HCT116 (cell line): ENCODE measurements around the gene RBBP8. TPM values are rescaled to one million over a fixed set of nuclear protein-coding genes. Genes with fewer than 3 reads are reported as not detected.

Source experiments
- ATAC-seq: fragments of 200-7000 bp; cut with Tn5 transposase; 2 replicates; pipeline ENCODE4 v1.9.1; 2020; ENCODE audit warnings: mild to moderate bottlenecking, moderate library complexity
- BruUV-seq: library from RNA; stranded (reverse); fragments of 400-500 nt; replicated peaks from 2 replicates; lab custom pipeline; 2021; lab: Mats Ljungman, UMichigan
- CTCF ChIA-PET: fragments of 300-600 bp; sonication (Branson Sonifier 250); formaldehyde crosslinking; loops from one replicate; lab custom pipeline; 2021; ENCODE audit warnings: antibody characterized with exemption; lab: Charles Lee
- POLR2A ChIA-PET: fragments of 300-600, 350-600 bp; sonication (Branson Sonifier 250); formaldehyde crosslinking; loops from one replicate; lab custom pipeline; 2021; ENCODE audit warnings: antibody characterized with exemption; lab: Charles Lee
- RAD21 ChIA-PET, 2 experiments: fragments of 300-600 bp; sonication (Branson Sonifier 250); formaldehyde crosslinking; loops; one replicate each; lab custom pipeline; 2023; ENCODE audit warnings: low total read pairs in 2 of 2; ENCODE audit not compliant: uncharacterized antibody in 2 of 2, unreplicated experiment in 2 of 2, low non-redundant PET in 1 of 2; lab: Charles Lee
- DNase-seq: peaks from one replicate; pipeline ENCODE4 v3.0.0-alpha.2; 2010; ENCODE audit warnings: low read depth, low spot score
- H2AFZ ChIP-seq: fragments of 200-600 bp; shearing (Covaris generic), sonication (generic); 2 replicates; pipeline ENCODE4 v1.6.1; 2017; ENCODE audit warnings: low read depth, mixed run types, mixed read lengths, antibody characterized with exemption, low read length; ENCODE audit not compliant: poor library complexity, severe bottlenecking
- H3K27ac ChIP-seq: 2 replicates; pipeline ENCODE4 v1.5.1; 2012; ENCODE audit warnings: low read depth, low read length
- H3K27me3 ChIP-seq: fragments of 200-600 bp; sonication (generic); 2 replicates; pipeline ENCODE4 v1.6.1; 2016; ENCODE audit warnings: mixed run types, low read length, mixed read lengths; ENCODE audit not compliant: insufficient read depth
- H3K36me3 ChIP-seq, 2 experiments: fragments of 200-500 bp in 1 of 2; fragments of 200-600 bp in 1 of 2; sonication (Bioruptor generic) in 1 of 2; sonication (generic) in 1 of 2; 2 replicates each; pipeline versions ENCODE4 v1.5.1 to v1.6.1; 2014 to 2016; ENCODE audit warnings: low read length in 2 of 2, inconsistent platforms in 1 of 2, mixed read lengths in 1 of 2, mixed run types in 1 of 2; ENCODE audit not compliant: insufficient read depth in 2 of 2, control insufficient read depth in 1 of 2
- H3K4me1 ChIP-seq, 2 experiments: fragments of 200-600 bp in 1 of 2; sonication (generic) in 1 of 2; 2 replicates each; pipeline versions ENCODE4 v1.5.1 to v1.6.1; 2012 to 2017; ENCODE audit warnings: low read length in 2 of 2, inconsistent platforms in 1 of 2, mild to moderate bottlenecking in 1 of 2, mixed read lengths in 1 of 2, mixed run types in 1 of 2, moderate library complexity in 1 of 2; ENCODE audit not compliant: insufficient read depth in 2 of 2, control insufficient read depth in 1 of 2
- H3K4me2 ChIP-seq: fragments of 200-600 bp; sonication (generic); 2 replicates; pipeline ENCODE4 v1.6.1; 2017; ENCODE audit warnings: mixed run types, low read length, mixed read lengths
- H3K4me3 ChIP-seq, 2 experiments: fragments of 200-600 bp in 1 of 2; sonication (generic) in 1 of 2; replicated peaks in 1 of 2; 2 replicates each; pipeline ENCODE4 v1.5.1; 2011 to 2016; ENCODE audit warnings: low read length in 2 of 2, control low read depth in 1 of 2, low read depth in 1 of 2, mild to moderate bottlenecking in 1 of 2, mixed read lengths in 1 of 2, mixed run types in 1 of 2
- H3K79me2 ChIP-seq: fragments of 200-600 bp; sonication (generic); 2 replicates; pipeline ENCODE4 v1.6.1; 2017; ENCODE audit warnings: mild to moderate bottlenecking, mixed run types, low read length, moderate library complexity, mixed read lengths; ENCODE audit not compliant: insufficient read depth
- H3K9ac ChIP-seq: fragments of 200-600 bp; sonication (generic); 2 replicates; pipeline ENCODE4 v1.6.1; 2016; ENCODE audit warnings: low read length, mixed read lengths
- H3K9me2 ChIP-seq: fragments of 200-600 bp; sonication (generic), shearing (Covaris generic); 2 replicates; pipeline ENCODE4 v1.6.1; 2017; ENCODE audit warnings: mixed run types, mild to moderate bottlenecking, moderate library complexity; ENCODE audit not compliant: insufficient read depth
- H3K9me3 ChIP-seq, 2 experiments: fragments of 200-500 bp in 1 of 2; fragments of 200-600 bp in 1 of 2; sonication (Bioruptor generic) in 1 of 2; sonication (generic) in 1 of 2; 2 replicates each; pipeline ENCODE4 v1.6.1; 2014 to 2017; ENCODE audit warnings: low read length in 2 of 2, mixed read lengths in 2 of 2, inconsistent platforms in 1 of 2, low read depth in 1 of 2, mild to moderate bottlenecking in 1 of 2, mixed run types in 1 of 2, moderate library complexity in 1 of 2; ENCODE audit not compliant: control insufficient read depth in 1 of 2, insufficient read depth in 1 of 2
- H4K20me1 ChIP-seq: fragments of 200-600 bp; sonication (generic), shearing (Covaris generic); 2 replicates; pipeline ENCODE4 v1.6.1; 2017; ENCODE audit warnings: mixed run types, mild to moderate bottlenecking, moderate library complexity; ENCODE audit not compliant: insufficient read depth
- CBX3 ChIP-seq: IDR thresholded peaks from 2 replicates; pipeline ENCODE4 v1.6.1; 2012; ENCODE audit warnings: low read depth
- CEBPB ChIP-seq: IDR thresholded peaks from 2 replicates; pipeline ENCODE4 v1.6.1; 2012; ENCODE audit warnings: low read depth
- CTCF ChIP-seq, 3 experiments: fragments of 200-600 bp in 1 of 3; sonication (generic) in 1 of 3; IDR thresholded peaks in 2 of 3; conservative IDR thresholded peaks in 1 of 3; 2 replicates each; pipeline ENCODE4 v1.5.1; 2012 to 2017; ENCODE audit warnings: low read depth in 2 of 3, low read length in 2 of 3, antibody characterized with exemption in 1 of 3, borderline replicate concordance in 1 of 3, control low read depth in 1 of 3, mild to moderate bottlenecking in 1 of 3, mixed read lengths in 1 of 3, mixed run types in 1 of 3, moderate library complexity in 1 of 3; ENCODE audit not compliant: insufficient read depth in 1 of 3
- EGR1 ChIP-seq: IDR thresholded peaks from 2 replicates; pipeline ENCODE4 v1.6.1; 2012; ENCODE audit warnings: low read depth
- ELF1 ChIP-seq: IDR thresholded peaks from 2 replicates; pipeline ENCODE4 v1.6.1; 2012; ENCODE audit warnings: low read depth, borderline replicate concordance
- EZH2 ChIP-seq: fragments of 200-600 bp; sonication (generic); IDR thresholded peaks from 2 replicates; pipeline ENCODE4 v1.6.1; 2017; ENCODE audit warnings: antibody characterized with exemption, mixed run types
- EZH2phosphoT487 ChIP-seq: fragments of 200-600 bp; IDR thresholded peaks from 2 replicates; pipeline ENCODE4 v1.6.1; 2018; ENCODE audit warnings: antibody characterized with exemption, borderline replicate concordance
- MAX ChIP-seq: IDR thresholded peaks from 2 replicates; pipeline ENCODE4 v1.6.1; 2012
- POLR2A ChIP-seq: IDR thresholded peaks from 2 replicates; pipeline ENCODE4 v1.7.0; 2011; ENCODE audit warnings: borderline replicate concordance; ENCODE audit not compliant: insufficient read depth, insufficient read length; ENCODE audit errors: extremely low read depth
- POLR2AphosphoS5 ChIP-seq: IDR thresholded peaks from 2 replicates; pipeline ENCODE4 v1.6.1; 2011; ENCODE audit warnings: mild to moderate bottlenecking, low read depth, low read length, moderate library complexity
- RAD21 ChIP-seq: IDR thresholded peaks from 2 replicates; pipeline ENCODE4 v1.6.1; 2012; ENCODE audit warnings: low read depth, mild to moderate bottlenecking
- SP1 ChIP-seq: IDR thresholded peaks from 2 replicates; pipeline ENCODE4 v1.6.1; 2012; ENCODE audit warnings: low read depth
- TCF7L2 ChIP-seq: IDR thresholded peaks from 2 replicates; pipeline ENCODE4 v1.7.0; 2011; ENCODE audit warnings: borderline replicate concordance, inconsistent platforms; ENCODE audit not compliant: insufficient read depth, insufficient read length; ENCODE audit errors: extremely low read depth
- YY1 ChIP-seq: IDR thresholded peaks from 2 replicates; pipeline ENCODE4 v1.6.1; 2011; ENCODE audit warnings: low read length, low read depth, moderate library complexity, mild to moderate bottlenecking; ENCODE audit not compliant: insufficient replicate concordance; ENCODE audit errors: extremely low read depth
- ZBTB33 ChIP-seq: IDR thresholded peaks from 2 replicates; pipeline ENCODE4 v1.6.1; 2011; ENCODE audit warnings: mild to moderate bottlenecking, low read length, moderate library complexity; ENCODE audit not compliant: insufficient replicate concordance; ENCODE audit errors: extremely low read depth
- ZFX ChIP-seq: fragments of 450-650 bp; IDR thresholded peaks from 2 replicates; pipeline ENCODE4 v1.6.1; 2017
- ZNF274 ChIP-seq: fragments of 200-500 bp; sonication (Bioruptor generic); IDR thresholded peaks from 2 replicates; pipeline ENCODE4 v1.6.1; 2014; ENCODE audit warnings: mild to moderate bottlenecking, low read depth, low read length, inconsistent platforms
- intact Hi-C: fragments of 100-400 bp; cut with micrococcal nuclease; formaldehyde crosslinking; loops from 2 replicates; pipeline ENCODE4 v1.10.0; 2022
- total RNA-seq: library from RNA; stranded (reverse); gene quantifications from one replicate; pipeline ENCODE4 v1.2.1, GENCODE V29; 2021; ENCODE audit not compliant: unreplicated experiment
- TF ChIP-seq, protein P1 (sequence below): IDR thresholded peaks from 2 replicates; pipeline ENCODE4 v1.6.1; 2012; ENCODE audit warnings: low read depth
- TF ChIP-seq, protein P2 (sequence below): IDR thresholded peaks from 2 replicates; pipeline ENCODE4 v1.6.1; 2012

The RBBP8 gene
- total RNA-seq, 1 experiment from 2014 or later, result 66.6 TPM

GRCh38 chr18:22943847-22944246 is 10.7 kb downstream of the RBBP8 start:
- RAD21 ChIA-PET, result no interaction called here
- Histone ChIP-seq H4K20me1 (no peaks in the 10 kb centered on the region; the same call in 1 of the 2 replicates), H3K36me3 (peaks cover 13% of the 10 kb centered on the region in 2 experiments; a peak in 3 of 4 replicates), H3K4me3 (no peak overlapping the region), H3K9ac (no peak overlapping the region), H3K9me3 (no peaks in the 10 kb centered on the region), H3K4me1 (no peaks in the 10 kb centered on the region), H3K79me2 (peaks cover 68% of the 10 kb centered on the region), H3K9me2 (no peaks in the 10 kb centered on the region), H3K4me2 (no peak overlapping the region), H3K27me3 (no peaks in the 10 kb centered on the region), H3K27ac (no peak overlapping the region), H2AFZ (no peak overlapping the region)
- POLR2A ChIA-PET, result no interaction called here
- BruUV-seq, result no TSS peak
- intact Hi-C loops, result no loop called here
- TF ChIP-seq CTCF (IDR thresholded peaks at IDR 0.05 in 2 of 3, conservative IDR thresholded peaks at IDR 0.05 in 1 of 3; ENCODE audit: borderline replicate concordance in 1 of 3, insufficient read depth in 1 of 3, low read depth in 2 of 3, low read length in 2 of 3) (no peak), YY1 (no peak), EZH2phosphoT487 (no peak), POLR2A (no peak), CBX3 (no peak), ZBTB33 (no peak), ZNF274 (no peak), TCF7L2 (no peak), POLR2AphosphoS5 (no peak), RAD21 (no peak), MAX (no peak), SP1 (no peak), EZH2 (no peak), CEBPB (no peak), ZFX (no peak), EGR1 (no peak), ELF1 (no peak)
- TF ChIP-seq, protein P1, sequence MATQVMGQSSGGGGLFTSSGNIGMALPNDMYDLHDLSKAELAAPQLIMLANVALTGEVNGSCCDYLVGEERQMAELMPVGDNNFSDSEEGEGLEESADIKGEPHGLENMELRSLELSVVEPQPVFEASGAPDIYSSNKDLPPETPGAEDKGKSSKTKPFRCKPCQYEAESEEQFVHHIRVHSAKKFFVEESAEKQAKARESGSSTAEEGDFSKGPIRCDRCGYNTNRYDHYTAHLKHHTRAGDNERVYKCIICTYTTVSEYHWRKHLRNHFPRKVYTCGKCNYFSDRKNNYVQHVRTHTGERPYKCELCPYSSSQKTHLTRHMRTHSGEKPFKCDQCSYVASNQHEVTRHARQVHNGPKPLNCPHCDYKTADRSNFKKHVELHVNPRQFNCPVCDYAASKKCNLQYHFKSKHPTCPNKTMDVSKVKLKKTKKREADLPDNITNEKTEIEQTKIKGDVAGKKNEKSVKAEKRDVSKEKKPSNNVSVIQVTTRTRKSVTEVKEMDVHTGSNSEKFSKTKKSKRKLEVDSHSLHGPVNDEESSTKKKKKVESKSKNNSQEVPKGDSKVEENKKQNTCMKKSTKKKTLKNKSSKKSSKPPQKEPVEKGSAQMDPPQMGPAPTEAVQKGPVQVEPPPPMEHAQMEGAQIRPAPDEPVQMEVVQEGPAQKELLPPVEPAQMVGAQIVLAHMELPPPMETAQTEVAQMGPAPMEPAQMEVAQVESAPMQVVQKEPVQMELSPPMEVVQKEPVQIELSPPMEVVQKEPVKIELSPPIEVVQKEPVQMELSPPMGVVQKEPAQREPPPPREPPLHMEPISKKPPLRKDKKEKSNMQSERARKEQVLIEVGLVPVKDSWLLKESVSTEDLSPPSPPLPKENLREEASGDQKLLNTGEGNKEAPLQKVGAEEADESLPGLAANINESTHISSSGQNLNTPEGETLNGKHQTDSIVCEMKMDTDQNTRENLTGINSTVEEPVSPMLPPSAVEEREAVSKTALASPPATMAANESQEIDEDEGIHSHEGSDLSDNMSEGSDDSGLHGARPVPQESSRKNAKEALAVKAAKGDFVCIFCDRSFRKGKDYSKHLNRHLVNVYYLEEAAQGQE, result no peak
- TF ChIP-seq, protein P2, sequence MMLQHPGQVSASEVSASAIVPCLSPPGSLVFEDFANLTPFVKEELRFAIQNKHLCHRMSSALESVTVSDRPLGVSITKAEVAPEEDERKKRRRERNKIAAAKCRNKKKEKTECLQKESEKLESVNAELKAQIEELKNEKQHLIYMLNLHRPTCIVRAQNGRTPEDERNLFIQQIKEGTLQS, result no peak
- CTCF ChIA-PET, result no interaction called here
- ATAC-seq (no peak), DNase-seq (no peak)
